Measurements from ENCODE around the gene FEZ2. TPM values are rescaled to one million over a fixed set of nuclear protein-coding genes. Genes with fewer than 3 reads are reported as not detected.

FEZ2 gene
- total and polyA plus RNA-seq, 3 donors from 2014 or later: 46.2 to 63.6 (median 56.6) TPM

- Histone ChIP-seq H3K4me3 (no peak overlapping the region), H3K4me1 (no peaks in the 10 kb centered on the region), H3K27me3 (no peaks in the 10 kb centered on the region), H3K9me3 (no peaks in the 10 kb centered on the region), H3K36me3 (ENCODE audit: low read depth, missing control alignments) (no peaks in the 10 kb centered on the region), H3K27ac (no peak overlapping the region)
- WGBS, 2 donors: 92 to 93% methylated on average over 10 of the region's 10 CpGs
- intact Hi-C loops (cut with DNase I; ENCODE audit: low total_unique reads): no loop called here
- no peak for DNase-seq
- TF ChIP-seq CTCF (IDR thresholded peaks at IDR 0.05): no peak
- no peak for TF ChIP-seq POLR2A (IDR thresholded peaks at IDR 0.05)
Observed at GRCh38 chr2:36578343-36579296, 19.3 kb downstream of the FEZ2 start.

- Histone ChIP-seq H3K27me3 (no peaks in the 10 kb centered on the region), H3K4me1 (no peaks in the 10 kb centered on the region), H3K36me3 (ENCODE audit: low read depth, missing control alignments) (no peaks in the 10 kb centered on the region), H3K4me3 (no peak overlapping the region), H3K9me3 (no peaks in the 10 kb centered on the region), H3K27ac (no peak overlapping the region)
- DNase-seq: no peak
- intact Hi-C loops (cut with DNase I; ENCODE audit: low total_unique reads): no loop called here
- no peak for TF ChIP-seq POLR2A (IDR thresholded peaks at IDR 0.05)
- TF ChIP-seq CTCF (IDR thresholded peaks at IDR 0.05): no peak
- 79 to 84% methylated on average over 2 of the region's 2 CpGs for WGBS, 2 donors
Observed at GRCh38 chr2:36577884-36578283, 20.1 kb downstream of the FEZ2 start.

- Histone ChIP-seq H3K4me1 (peaks cover 3% of the 10 kb centered on the region), H3K27me3 (no peaks in the 10 kb centered on the region), H3K4me3 (no peak overlapping the region), H3K36me3 (ENCODE audit: low read depth, missing control alignments) (no peaks in the 10 kb centered on the region), H3K27ac (no peak overlapping the region), H3K9me3 (no peaks in the 10 kb centered on the region)
- no peak for DNase-seq
- intact Hi-C loops (cut with DNase I; ENCODE audit: low total_unique reads): no loop called here
- TF ChIP-seq POLR2A (IDR thresholded peaks at IDR 0.05) (no peak), CTCF (IDR thresholded peaks at IDR 0.05) (no peak)
- WGBS, 2 donors: 92 to 94% methylated on average over 2 of the region's 2 CpGs
Observed at GRCh38 chr2:36574560-36574959, 23.4 kb downstream of the FEZ2 start.

GRCh38 chr2:36573165-36573564 lies 24.8 kb downstream of the FEZ2 start:
- intact Hi-C loops (cut with DNase I; ENCODE audit: low total_unique reads): no loop called here
- H3K4me3 ChIP-seq: no peak overlapping the region
- H3K36me3 ChIP-seq (ENCODE audit: low read depth, missing control alignments): no peaks in the 10 kb centered on the region
- H3K9me3 ChIP-seq: no peaks in the 10 kb centered on the region
- WGBS, 2 donors: 88 to 100% methylated on average over 1 of the region's 1 CpG
- no peak for DNase-seq
- peak overlapping the region in 1 of 2 donors; percentile 51 for H3K27ac ChIP-seq
- H3K4me1 ChIP-seq: peaks cover 5% of the 10 kb centered on the region
- H3K27me3 ChIP-seq: no peaks in the 10 kb centered on the region
- TF ChIP-seq CTCF (IDR thresholded peaks at IDR 0.05): no peak
- TF ChIP-seq POLR2A (IDR thresholded peaks at IDR 0.05): no peak

- Histone ChIP-seq H3K9me3 (no peaks in the 10 kb centered on the region), H3K4me1 (peaks cover 5% of the 10 kb centered on the region), H3K27me3 (no peaks in the 10 kb centered on the region), H3K27ac (peak overlapping the region; percentile 51 to 52), H3K36me3 (ENCODE audit: low read depth, missing control alignments) (no peaks in the 10 kb centered on the region), H3K4me3 (no peak overlapping the region)
- TF ChIP-seq CTCF (IDR thresholded peaks at IDR 0.05): no peak
- no peak for TF ChIP-seq POLR2A (IDR thresholded peaks at IDR 0.05)
- no peak for DNase-seq
- 56 to 58% methylated on average over 4 of the region's 4 CpGs for WGBS, 2 donors
- intact Hi-C loops (cut with DNase I; ENCODE audit: low total_unique reads): no loop called here
Observed at GRCh38 chr2:36572719-36573059, 25.3 kb downstream of the FEZ2 start.

Measured in testis (tissue), 3 donors.